K562 treated with DMSO at 1 percent for 24 hours (cell line): ENCODE measurements around the gene FAM184A. TPM values are rescaled to one million over a fixed set of nuclear protein-coding genes. Genes with fewer than 3 reads are reported as not detected.

Experiments
- total RNA-seq: library from RNA; unstranded; fragments of 300-600 nt; gene quantifications from 2 replicates; pipeline ENCODE4 v1.2.3, GENCODE V29; 2022; ENCODE audit warnings: low read depth; ENCODE audit not compliant: insufficient read depth

FAM184A gene
- total RNA-seq: 6.9 and 10.8 TPM in 2 replicates

GRCh38 chr6:119078376-119079282 is at the start of gene FAM184A:
TSS of gene FAM184A (minus strand) at chr6:119078664. CDS start at chr6:119078299, 365 bp downstream.

GRCh38 chr6:118934461-118935330 is 143.8 kb downstream of the FAM184A start, which contains the start of gene MCM9:
TSS of gene MCM9 (minus strand) at chr6:118935159. CDS start at chr6:118931723, 3,436 bp downstream.

Other genes with a start within 250 kb of the FAM184A start
- 10.4 and 11.5 TPM in 2 replicates for gene ASF1A, start 184.5 kb downstream of the FAM184A start, total RNA-seq
- gene MCM9, start 143.5 kb downstream of the FAM184A start, total RNA-seq: 6.2 and 6.4 TPM in 2 replicates